ENCODE results near the gene SERTM2. TPM values are rescaled to one million over a fixed set of nuclear protein-coding genes. Genes with fewer than 3 reads are reported as not detected.

SERTM2 gene
- total and polyA plus RNA-seq, 2 of the 4 experiments (the other 2 are of a cell fraction) = under 0.01 to 0.03 TPM

DNA sequence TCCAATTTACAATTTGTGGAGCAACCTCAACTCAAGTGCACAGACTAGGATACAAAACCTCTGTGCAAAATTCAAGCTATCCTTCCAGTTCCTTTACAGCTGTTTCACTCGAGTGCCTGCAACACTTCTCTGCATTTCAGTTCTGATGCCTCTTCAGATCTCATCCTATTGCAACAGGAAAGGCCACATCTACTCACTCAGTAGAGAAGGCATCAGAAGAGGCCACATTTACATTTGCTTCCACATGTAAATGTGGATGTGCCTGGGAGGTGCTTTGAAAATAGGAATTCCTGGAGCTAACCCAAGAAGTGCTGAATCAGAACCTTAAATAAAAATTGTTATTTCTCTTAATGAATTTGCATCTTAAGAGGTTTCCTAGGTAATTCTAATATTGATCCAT lies 45.8 kb upstream of the SERTM2 start:
- no CpG with 5 or more reads among the region's 1 CpG for WGBS, 2 experiments (ENCODE audit: extremely low coverage in 2 of 2, insufficient read length in 1 of 2)
- CTCF ChIA-PET = no interaction called here

More for the DNA sequence above, 45.8 kb upstream of the SERTM2 start:
- Histone ChIP-seq H3K9ac (ENCODE audit: low read depth, low read length) (no peak overlapping the region), H3K9me3 (ENCODE audit: control insufficient read depth, insufficient read depth, low read length) (no peaks in the 10 kb centered on the region), H2BK20ac (ENCODE audit: low read depth, low read length) (no peak overlapping the region), H2AFZ (replicated peaks; ENCODE audit: low read length, poor library complexity) (no peak overlapping the region), H3K4me1 (ENCODE audit: control insufficient read depth, insufficient read depth, low read length) (no peaks in the 10 kb centered on the region), H3K79me1 (ENCODE audit: low read depth in 1 of 2, low read length in 2 of 2) (no peaks in the 10 kb centered on the region), H2BK120ac (ENCODE audit: low read depth, low read length) (no peak overlapping the region), H4K8ac (ENCODE audit: low read depth in 2 of 2, low read length in 2 of 2) (no peak overlapping the region), H2AK5ac (ENCODE audit: low read depth, low read length) (no peak overlapping the region), H2AK9ac (replicated peaks; ENCODE audit: low read depth, low read length, poor library complexity) (no peak overlapping the region), H3K18ac (ENCODE audit: low read depth, low read length) (no peak overlapping the region), H4K20me1 (ENCODE audit: insufficient read depth, low read length) (no peaks in the 10 kb centered on the region), H2BK5ac (ENCODE audit: low read depth, low read length, poor library complexity, severe bottlenecking) (no peak overlapping the region), H3K23ac (ENCODE audit: low read depth, low read length) (no peak overlapping the region), H4K5ac (ENCODE audit: low read depth, low read length) (no peak overlapping the region), H3K27me3 (ENCODE audit: control insufficient read depth, insufficient read depth, low read length) (no peaks in the 10 kb centered on the region; the same call in 1 of the 2 replicates), H3K9me1 (ENCODE audit: insufficient read depth, low read length) (no peaks in the 10 kb centered on the region), H3K36me3 (ENCODE audit: control insufficient read depth, insufficient read depth, low read length) (no peaks in the 10 kb centered on the region), H3K4me3 (ENCODE audit: insufficient read depth, low read depth, low read length) (no peak overlapping the region), H3K4ac (ENCODE audit: low read depth, low read length) (no peak overlapping the region), H2BK15ac (ENCODE audit: low read depth, low read length) (no peak overlapping the region), H3K27ac (ENCODE audit: insufficient read depth, low read length) (no peak overlapping the region), H3K4me2 (ENCODE audit: low read depth, low read length) (no peak overlapping the region), H4K91ac (ENCODE audit: insufficient read depth, low read depth, low read length) (no peak overlapping the region), H3K56ac (ENCODE audit: extremely low read depth, insufficient read depth, low read length) (no peak overlapping the region), H3K14ac (replicated peaks; ENCODE audit: low read depth, low read length) (no peak overlapping the region)
- POLR2A ChIA-PET (ENCODE audit: unreplicated experiment) = interaction anchor here (0.5 kb wide), 1 partner anchor 419 kb away, joined by 3 read pairs; no protein-coding TSS in a partner anchor
- in situ Hi-C loops (cut with MboI; ENCODE audit: low sequenced_read_pairs) (no loop called here), dilution Hi-C loops (cut with HindIII; ENCODE audit: low sequenced_read_pairs, unreplicated experiment) (no loop called here), intact Hi-C loops (cut with micrococcal nuclease) (no loop called here)
- ATAC-seq (ENCODE audit: low read depth) = no peak
- BruUV-seq (replicated peaks) = no TSS peak
- DNase-seq = no peak
- TF ChIP-seq RCOR1 (IDR thresholded peaks at IDR 0.05; ENCODE audit: insufficient replicate concordance, low read length) = no peak
- no peak for TF ChIP-seq POLR2A (IDR thresholded peaks at IDR 0.05; ENCODE audit: low read depth, low read length)
- TF ChIP-seq FOS (IDR thresholded peaks at IDR 0.05; ENCODE audit: low read depth, low read length) = no peak
- no peak for TF ChIP-seq BHLHE40 (IDR thresholded peaks at IDR 0.05; ENCODE audit: low read depth, low read length)
- TF ChIP-seq, protein P1, sequence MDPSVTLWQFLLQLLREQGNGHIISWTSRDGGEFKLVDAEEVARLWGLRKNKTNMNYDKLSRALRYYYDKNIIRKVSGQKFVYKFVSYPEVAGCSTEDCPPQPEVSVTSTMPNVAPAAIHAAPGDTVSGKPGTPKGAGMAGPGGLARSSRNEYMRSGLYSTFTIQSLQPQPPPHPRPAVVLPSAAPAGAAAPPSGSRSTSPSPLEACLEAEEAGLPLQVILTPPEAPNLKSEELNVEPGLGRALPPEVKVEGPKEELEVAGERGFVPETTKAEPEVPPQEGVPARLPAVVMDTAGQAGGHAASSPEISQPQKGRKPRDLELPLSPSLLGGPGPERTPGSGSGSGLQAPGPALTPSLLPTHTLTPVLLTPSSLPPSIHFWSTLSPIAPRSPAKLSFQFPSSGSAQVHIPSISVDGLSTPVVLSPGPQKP (IDR thresholded peaks at IDR 0.05; ENCODE audit: borderline replicate concordance, low read depth, low read length) = no peak
- no peak for TF ChIP-seq RAD21 (IDR thresholded peaks at IDR 0.05; ENCODE audit: low read length)
- TF ChIP-seq CEBPB (IDR thresholded peaks at IDR 0.05; ENCODE audit: low read depth, low read length) = no peak
- TF ChIP-seq MAZ (IDR thresholded peaks at IDR 0.05; ENCODE audit: borderline replicate concordance, low read depth, low read length) = no peak
- TF ChIP-seq MXI1 (IDR thresholded peaks at IDR 0.05; ENCODE audit: borderline replicate concordance, low read depth, low read length) = no peak

Measured in IMR-90 (cell line).